ENCODE results near the gene KIAA0513. TPM values are rescaled to one million over a fixed set of nuclear protein-coding genes. Genes with fewer than 3 reads are reported as not detected.
"Not testable (repeated sequence)": the region's sequence is repeated elsewhere in the genome, so short reads cannot be mapped to it uniquely, and the experiment has no call there.

KIAA0513 gene
- total RNA-seq, 1 donor from 2014 or later = 11.9 TPM

- no peak for DNase-seq (ENCODE audit: low read depth)
Measured at GRCh38 chr16:85047867-85048455, 20.4 kb downstream of the KIAA0513 start.

DNA sequence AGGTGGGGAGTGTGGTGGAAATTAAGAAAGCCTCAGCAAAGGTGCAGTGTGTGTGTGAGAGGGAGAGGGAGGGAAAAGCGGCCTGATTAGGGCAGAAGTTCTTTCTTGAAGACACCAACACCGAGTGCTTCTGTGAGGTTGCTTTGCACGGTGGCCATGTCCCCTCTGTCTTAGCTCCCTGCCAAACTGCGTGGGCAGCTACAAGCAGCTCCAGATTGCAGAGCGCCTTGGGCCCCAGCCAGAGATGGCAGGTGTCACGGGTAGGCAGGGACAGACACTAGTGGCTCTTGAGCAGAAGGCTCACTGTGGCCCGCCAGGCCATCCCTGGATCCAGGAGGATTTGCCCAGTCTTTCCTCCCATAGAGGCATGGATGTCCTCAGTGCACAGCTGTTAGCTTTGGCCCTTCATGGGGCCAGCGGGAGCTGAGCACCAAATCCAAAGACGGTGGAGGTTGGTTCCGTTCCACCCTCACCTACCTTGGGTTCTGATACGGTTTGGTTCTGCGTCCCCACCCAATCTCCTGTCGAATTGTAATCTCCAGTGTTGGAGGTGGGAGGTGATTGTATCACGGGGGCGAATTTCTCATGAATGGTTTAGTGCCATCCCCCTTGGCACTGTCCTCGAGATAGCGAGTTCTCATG lies 21.4 kb downstream of the KIAA0513 start:
- DNase-seq (ENCODE audit: low read depth) = peak; percentile 50

DNA sequence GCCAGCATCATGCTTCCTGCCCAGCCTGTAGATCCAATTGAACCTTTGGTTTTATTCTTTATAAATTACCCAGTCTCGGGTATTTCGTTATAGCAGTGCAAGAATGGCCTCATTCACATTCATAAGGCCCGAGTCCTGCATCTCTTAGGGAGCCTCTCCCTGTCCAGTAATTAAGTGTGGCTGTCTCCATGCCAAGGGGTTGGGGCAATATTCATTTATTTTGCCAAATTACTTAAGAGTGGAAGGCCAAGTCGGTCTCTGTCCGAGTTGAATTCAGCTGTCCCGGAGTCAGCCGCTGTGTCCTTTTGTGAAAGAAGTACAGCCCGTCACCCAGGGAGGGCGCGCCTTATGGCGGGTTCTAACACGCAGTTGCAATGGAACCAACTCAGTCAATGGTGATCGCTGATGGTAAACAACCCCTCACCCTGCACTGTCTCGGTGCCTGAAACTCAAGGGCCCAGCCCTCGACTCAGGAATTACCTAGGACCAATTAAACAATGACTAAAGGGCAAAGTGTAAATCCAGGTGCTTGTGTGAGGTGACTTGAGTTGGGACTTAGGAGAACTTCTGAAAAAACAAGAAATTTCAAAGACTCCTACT lies 22.2 kb downstream of the KIAA0513 start:
- no peak for DNase-seq (ENCODE audit: low read depth)

- DNase-seq (ENCODE audit: low read depth) = no peak
Measured at GRCh38 chr16:85051067-85051581, 23.5 kb downstream of the KIAA0513 start.

DNA sequence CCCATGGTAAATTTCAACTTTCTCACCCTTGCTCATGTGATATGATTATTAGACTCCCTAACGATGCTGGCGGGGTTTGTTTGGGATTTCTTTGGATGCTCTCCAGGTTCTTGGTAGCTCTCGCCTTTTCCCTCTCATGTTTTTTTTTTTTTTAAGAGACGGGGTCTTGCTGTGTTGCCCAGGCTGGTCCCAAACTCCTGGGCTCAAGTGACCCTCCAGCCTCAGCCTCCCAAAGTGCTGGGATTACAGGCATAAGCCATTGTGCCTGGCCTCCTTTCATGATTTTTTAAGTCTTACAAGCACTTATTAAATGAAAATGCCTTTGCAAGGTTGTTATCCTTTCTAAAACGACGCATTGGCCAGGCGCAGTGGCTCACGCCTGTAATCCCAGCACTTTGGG lies 24.1 kb downstream of the KIAA0513 start:
- no peak for DNase-seq (ENCODE audit: low read depth)

DNA sequence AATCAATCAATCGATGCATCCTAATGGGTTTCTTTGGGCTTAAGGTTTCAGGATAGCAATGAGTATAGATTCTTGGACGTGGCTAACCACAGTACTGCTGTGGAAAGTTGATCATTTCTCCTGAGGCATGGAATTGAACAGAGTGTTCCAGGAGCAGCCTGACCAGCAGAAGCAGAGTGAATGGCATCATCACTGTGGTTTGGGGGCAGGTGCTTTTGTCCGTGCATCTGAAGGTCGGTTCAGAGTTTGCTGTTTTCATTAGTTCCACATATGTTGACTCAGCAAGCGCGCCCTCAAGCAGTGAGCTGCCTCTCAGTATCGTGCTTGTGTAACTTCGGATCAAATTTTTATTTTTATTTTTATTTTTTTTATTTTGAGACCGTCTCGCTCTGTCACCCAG lies 24.9 kb downstream of the KIAA0513 start:
- no peak for DNase-seq (ENCODE audit: low read depth)

GRCh38 chr16:85054321-85054720 lies 26.7 kb downstream of the KIAA0513 start:
- not testable (repeated sequence) for DNase-seq (ENCODE audit: low read depth)

DNA sequence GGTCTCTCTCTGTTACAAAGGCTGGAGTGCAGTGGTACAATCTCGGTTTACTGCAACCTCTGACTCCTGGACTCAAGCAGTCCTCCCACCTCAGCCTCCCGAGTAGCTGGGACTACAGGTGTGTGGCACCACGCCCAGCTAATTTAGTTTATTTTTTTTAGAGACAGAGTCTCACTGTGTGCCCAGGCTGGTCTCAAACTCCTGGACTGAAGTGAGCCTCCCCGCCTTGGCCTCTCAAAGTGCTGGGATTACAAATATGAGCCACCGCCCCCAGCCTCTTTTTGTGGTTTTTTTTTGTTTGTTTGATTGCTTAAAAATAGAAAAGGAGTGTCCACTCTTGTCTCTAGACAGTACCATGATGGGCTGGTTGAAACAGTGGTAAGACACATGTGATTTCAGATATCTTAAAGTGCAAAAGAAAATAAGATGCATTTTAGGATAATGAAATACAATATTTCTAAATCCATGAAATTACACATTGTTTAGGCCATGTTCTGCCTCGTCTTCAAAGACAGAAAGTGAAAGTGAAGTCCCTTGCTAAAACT lies 27.4 kb downstream of the KIAA0513 start:
- no peak for DNase-seq (ENCODE audit: low read depth)

DNA sequence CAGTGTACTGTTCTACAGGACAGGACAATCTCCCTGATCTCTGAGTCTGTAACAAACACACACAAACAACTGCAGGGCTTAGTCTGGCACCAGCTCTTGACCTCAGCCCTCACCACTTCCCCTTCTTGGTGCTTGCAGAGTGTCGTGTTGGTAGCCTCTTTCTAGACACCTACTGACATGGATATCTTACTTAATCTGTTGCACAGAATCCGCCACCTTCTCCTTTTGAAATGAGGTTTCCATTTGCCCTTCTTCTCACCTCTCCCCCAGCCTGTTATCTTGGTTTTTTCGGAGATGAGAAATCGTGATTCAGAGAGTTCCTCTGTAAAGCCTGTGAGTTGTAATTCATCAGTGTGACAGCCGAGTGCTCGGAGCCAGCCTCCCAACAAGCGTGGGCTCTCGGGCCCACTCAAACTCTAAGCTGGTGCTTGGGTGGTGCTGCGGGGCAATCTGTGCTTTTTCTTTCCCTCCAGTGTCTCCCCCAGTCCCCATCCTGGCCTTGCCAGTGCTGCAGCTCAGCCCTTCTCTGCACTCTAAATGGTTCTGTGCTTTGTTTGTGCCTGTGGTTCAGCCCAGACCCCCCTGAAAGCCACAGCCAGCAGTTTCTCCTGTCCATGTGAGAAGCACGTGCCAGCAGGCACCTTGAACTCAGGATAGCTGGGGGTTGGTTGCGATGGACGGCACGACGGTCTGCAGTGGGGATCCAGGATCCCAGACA lies 28.1 kb downstream of the KIAA0513 start:
- peak; percentile 83 for DNase-seq (ENCODE audit: low read depth)

- DNase-seq (ENCODE audit: low read depth) = no peak
Measured at GRCh38 chr16:85056211-85056748, 28.7 kb downstream of the KIAA0513 start.

- no peak for DNase-seq (ENCODE audit: low read depth)
Measured at GRCh38 chr16:85057212-85057889, 29.8 kb downstream of the KIAA0513 start.

GRCh38 chr16:85057948-85058347 lies 30.4 kb downstream of the KIAA0513 start:
- peak; percentile 60 for DNase-seq (ENCODE audit: low read depth)

GRCh38 chr16:85058909-85059308 lies 31.3 kb downstream of the KIAA0513 start:
- DNase-seq (ENCODE audit: low read depth) = no peak

DNA sequence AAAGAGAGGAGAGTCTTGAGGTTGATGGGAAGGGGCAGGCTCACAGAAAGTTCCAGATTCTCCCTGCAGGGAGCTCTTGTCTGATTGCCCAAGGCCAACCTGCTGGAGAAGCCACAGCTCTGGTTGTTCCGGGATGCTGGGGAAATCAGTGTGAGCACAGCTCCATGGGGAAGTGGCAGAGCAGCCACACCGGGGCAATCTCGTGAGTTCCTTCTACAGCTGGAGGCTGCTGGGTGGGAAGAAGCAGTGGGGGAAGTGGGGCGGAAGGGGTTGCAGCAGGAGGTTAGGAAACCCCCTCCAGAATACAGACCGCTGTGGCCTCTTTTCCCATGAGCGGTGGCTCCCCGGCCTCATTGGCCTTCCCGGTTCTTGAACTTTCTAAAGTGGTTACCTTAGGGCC lies 34.0 kb downstream of the KIAA0513 start:
- no peak for DNase-seq (ENCODE audit: low read depth)

DNA sequence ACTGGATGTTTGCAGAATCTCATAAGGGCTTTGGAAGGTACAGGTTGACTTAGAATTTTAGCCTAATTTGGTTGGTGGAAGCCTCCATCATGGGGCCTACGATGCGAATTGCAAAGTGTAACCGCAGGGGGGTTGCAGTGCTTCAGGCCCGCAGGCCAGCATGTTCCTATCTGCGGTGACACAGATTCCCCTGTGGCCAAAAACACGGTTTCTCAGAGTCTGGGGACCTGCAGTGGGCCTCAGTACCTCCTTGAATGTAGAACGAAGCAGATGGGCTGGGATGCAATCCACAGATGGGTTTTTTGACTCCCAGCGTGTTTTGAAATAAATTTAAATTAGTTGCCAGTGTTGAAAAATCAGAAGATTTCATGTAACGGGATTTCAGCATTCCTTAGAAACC lies 34.7 kb downstream of the KIAA0513 start:
- DNase-seq (ENCODE audit: low read depth) = no peak

DNA sequence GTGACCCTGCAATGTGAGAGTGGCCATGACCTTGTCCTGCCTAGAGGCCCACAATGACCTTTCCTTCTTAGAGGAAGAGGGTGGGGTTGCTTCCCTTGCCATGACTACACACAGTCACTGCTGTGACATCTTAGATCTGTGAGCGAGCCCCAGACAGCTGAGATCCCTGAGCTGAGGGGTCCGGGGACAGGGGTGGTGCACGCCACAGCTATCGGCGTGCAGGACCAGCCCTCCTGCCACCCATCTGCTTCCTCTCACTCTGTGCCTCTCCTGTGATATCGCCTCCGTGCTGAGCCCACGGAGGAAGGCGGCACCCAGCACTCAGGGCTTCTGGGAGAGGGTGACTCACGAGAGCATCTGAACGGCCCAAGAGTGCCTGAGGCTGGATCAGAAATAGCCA lies 35.2 kb downstream of the KIAA0513 start:
- no peak for DNase-seq (ENCODE audit: low read depth)

- no peak for DNase-seq (ENCODE audit: low read depth)
Measured at GRCh38 chr16:85064186-85064585, 36.6 kb downstream of the KIAA0513 start.

- DNase-seq (ENCODE audit: low read depth) = no peak
Measured at GRCh38 chr16:85065099-85065498, 37.5 kb downstream of the KIAA0513 start.

GRCh38 chr16:85066346-85066885 lies 38.8 kb downstream of the KIAA0513 start:
- no peak for DNase-seq (ENCODE audit: low read depth)

DNA sequence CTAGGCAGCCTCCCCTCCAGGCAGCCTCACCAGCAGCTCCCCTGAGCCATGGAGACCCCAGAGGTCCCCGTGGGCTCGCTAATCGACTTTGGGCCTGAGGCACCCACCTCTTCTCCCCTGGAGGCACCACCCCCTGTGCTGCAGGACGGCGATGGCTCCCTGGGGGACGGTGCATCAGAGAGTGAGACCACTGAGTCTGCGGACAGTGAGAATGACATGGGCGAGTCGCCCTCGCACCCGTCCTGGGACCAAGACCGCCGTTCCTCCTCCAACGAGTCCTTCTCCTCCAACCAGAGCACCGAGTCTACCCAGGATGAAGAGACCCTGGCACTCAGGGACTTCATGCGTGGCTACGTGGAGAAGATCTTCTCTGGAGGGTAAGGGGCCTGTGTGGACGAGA lies 39.4 kb downstream of the KIAA0513 start:
- DNase-seq (ENCODE audit: low read depth) = no peak

- no peak for DNase-seq (ENCODE audit: low read depth)
Measured at GRCh38 chr16:85067426-85067825, 39.8 kb downstream of the KIAA0513 start.

All from myocyte (in vitro differentiated cells).